DMS153 treated with DMSO at 0.1 percent for 48 hours (cell line): ENCODE results near the gene CCN6.
"Not testable (repeated sequence)": the region's sequence is repeated elsewhere in the genome, so short reads cannot be mapped to it uniquely, and the experiment has no call there.

Experiments used
- DNase-seq: peaks from one replicate; lab custom pipeline; 2025; ENCODE audit not compliant: unreplicated experiment; lab: John Stamatoyannopoulos, UW

Gene CCN6

GRCh38 chr6:112029045-112029822 is 24.7 kb upstream of the CCN6 start:
- DNase-seq, result peak; percentile 28

GRCh38 chr6:112030206-112030960 is 23.5 kb upstream of the CCN6 start:
- DNase-seq, result no peak

GRCh38 chr6:112030961-112031660 is 22.8 kb upstream of the CCN6 start:
- DNase-seq, result no peak

GRCh38 chr6:112031960-112032359 is 21.9 kb upstream of the CCN6 start:
- DNase-seq, result no peak

- DNase-seq, result no peak
These were observed 21.2 kb upstream of the CCN6 start for GRCh38 chr6:112032728-112033127.

GRCh38 chr6:112033791-112034615 is 19.9 kb upstream of the CCN6 start:
- DNase-seq, result no peak

- DNase-seq, result no peak
These were observed 19.3 kb upstream of the CCN6 start for GRCh38 chr6:112034616-112034995.

- DNase-seq, result no peak
These were observed 17.7 kb upstream of the CCN6 start for GRCh38 chr6:112036088-112036637.

- DNase-seq, result no peak
These were observed 16.1 kb upstream of the CCN6 start for GRCh38 chr6:112037783-112038216.

GRCh38 chr6:112038268-112038667 is 15.6 kb upstream of the CCN6 start:
- DNase-seq, result no peak

GRCh38 chr6:112038756-112039430 is 15.0 kb upstream of the CCN6 start:
- DNase-seq, result no peak

- DNase-seq, result no peak
These were observed 14.5 kb upstream of the CCN6 start for GRCh38 chr6:112039431-112039770.

- no peak for DNase-seq
These were observed 12.9 kb upstream of the CCN6 start for GRCh38 chr6:112040956-112041355.

- no peak for DNase-seq
These were observed 12.4 kb upstream of the CCN6 start for GRCh38 chr6:112041535-112041934.

GRCh38 chr6:112043032-112044007 is 10.6 kb upstream of the CCN6 start:
- DNase-seq, result peak; percentile 92

GRCh38 chr6:112044196-112044595 is 9.7 kb upstream of the CCN6 start:
- DNase-seq, result no peak

GRCh38 chr6:112044856-112045255 is 9.0 kb upstream of the CCN6 start:
- no peak for DNase-seq

- not testable (repeated sequence) for DNase-seq
These were observed 6.4 kb upstream of the CCN6 start for GRCh38 chr6:112047523-112047922.
